ENCODE measurements around the gene MCUB.

MCUB gene

DNA sequence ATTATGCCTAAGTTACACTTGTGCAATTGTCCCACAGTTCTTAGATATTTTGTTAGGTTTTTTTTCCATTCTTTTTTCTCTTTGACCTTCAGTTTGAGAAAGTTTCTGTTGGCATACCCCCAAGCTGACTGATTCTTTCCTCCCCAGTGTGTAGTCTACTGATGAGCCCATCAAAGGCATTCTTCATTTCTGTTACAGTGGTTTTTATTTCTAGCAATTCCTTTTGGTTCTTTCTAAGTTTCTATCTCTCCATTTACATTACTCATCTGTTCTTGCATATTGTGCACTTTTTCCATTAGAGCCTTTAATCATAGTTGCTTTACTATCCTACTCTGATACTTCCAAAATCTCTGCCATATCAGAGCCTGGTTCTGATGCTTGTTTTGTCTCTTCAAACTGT, 111.3 kb downstream of the MCUB start:
- Histone ChIP-seq H3K9me3 (no peaks in the 10 kb centered on the region), H3K27ac (no peak overlapping the region), H3K4me1 (ENCODE audit: control insufficient read depth in 1 of 2, insufficient read depth in 1 of 2, low read depth in 1 of 2, low read length in 1 of 2) (no peaks in the 10 kb centered on the region), H3K4me3 (ENCODE audit: low read depth in 1 of 2, low read length in 1 of 2) (no peak overlapping the region), H3K27me3 (no peaks in the 10 kb centered on the region), H3K36me3 (no peaks in the 10 kb centered on the region)
- TF ChIP-seq, protein P1, sequence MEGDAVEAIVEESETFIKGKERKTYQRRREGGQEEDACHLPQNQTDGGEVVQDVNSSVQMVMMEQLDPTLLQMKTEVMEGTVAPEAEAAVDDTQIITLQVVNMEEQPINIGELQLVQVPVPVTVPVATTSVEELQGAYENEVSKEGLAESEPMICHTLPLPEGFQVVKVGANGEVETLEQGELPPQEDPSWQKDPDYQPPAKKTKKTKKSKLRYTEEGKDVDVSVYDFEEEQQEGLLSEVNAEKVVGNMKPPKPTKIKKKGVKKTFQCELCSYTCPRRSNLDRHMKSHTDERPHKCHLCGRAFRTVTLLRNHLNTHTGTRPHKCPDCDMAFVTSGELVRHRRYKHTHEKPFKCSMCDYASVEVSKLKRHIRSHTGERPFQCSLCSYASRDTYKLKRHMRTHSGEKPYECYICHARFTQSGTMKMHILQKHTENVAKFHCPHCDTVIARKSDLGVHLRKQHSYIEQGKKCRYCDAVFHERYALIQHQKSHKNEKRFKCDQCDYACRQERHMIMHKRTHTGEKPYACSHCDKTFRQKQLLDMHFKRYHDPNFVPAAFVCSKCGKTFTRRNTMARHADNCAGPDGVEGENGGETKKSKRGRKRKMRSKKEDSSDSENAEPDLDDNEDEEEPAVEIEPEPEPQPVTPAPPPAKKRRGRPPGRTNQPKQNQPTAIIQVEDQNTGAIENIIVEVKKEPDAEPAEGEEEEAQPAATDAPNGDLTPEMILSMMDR (IDR thresholded peaks at IDR 0.05): no peak

DNA sequence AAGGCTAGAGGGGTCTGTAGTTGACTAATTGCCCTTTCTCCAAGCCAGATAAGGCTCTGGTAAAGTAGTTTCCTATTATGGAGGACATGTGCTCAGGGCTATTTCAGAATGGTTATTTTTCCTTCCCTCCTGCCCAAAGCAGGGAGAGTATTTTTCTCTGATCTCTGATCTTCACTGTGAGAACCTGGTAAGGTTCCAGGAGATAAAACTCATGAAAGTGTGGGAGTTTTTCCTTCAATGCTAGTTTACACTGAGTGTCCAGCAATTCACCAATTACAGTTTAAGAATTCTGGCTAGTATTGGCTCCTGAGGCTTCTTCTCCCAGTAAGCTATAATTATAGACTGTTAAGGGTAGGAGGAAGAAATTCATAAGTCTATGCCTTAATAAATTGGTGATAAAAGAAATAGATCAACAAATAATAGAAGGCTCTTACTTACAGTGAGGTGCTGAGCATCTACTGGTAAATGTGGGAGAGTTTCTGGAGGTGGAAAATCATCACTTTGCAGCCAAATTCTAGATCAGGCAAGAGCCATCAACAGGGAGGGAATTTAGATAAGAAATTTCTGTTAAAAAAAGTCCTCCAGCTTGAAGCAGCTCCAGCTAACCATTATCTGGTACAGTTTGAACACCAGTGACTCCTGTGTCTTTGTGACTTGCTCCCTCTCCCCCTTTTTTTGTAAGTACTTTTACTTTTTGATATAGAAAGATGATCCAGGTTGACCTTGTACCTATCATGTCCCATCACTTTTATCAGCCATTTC, 112.3 kb downstream of the MCUB start:
- H3K27me3 ChIP-seq: no peaks in the 10 kb centered on the region
- no peak overlapping the region for H3K4me3 ChIP-seq (ENCODE audit: low read depth in 1 of 2, low read length in 1 of 2)
- H3K27ac ChIP-seq: no peak overlapping the region
- H3K36me3 ChIP-seq: no peaks in the 10 kb centered on the region
- no peaks in the 10 kb centered on the region for H3K9me3 ChIP-seq
- TF ChIP-seq, protein P1 (IDR thresholded peaks at IDR 0.05): no peak
- no peaks in the 10 kb centered on the region for H3K4me1 ChIP-seq (ENCODE audit: control insufficient read depth in 1 of 2, insufficient read depth in 1 of 2, low read depth in 1 of 2, low read length in 1 of 2)

DNA sequence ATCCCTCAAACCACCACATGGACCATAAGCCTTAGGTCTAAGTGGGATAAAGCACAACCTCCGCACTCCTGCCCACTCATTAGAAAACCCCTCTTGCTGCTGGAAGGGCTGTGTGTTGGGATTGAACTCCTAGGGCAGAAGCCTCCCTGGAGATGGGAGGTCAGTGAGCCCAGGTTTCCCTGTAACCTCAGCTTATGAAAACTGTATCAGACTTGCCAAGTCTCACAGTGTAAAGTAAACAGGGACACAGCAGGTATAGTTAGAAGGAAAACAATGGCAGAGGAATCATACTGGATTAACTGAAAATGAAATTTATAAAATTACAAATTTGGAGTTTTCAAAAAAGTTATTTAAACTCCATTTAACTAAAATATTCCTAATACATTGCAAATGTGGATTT, 113.3 kb downstream of the MCUB start:
- H3K9me3 ChIP-seq: no peaks in the 10 kb centered on the region
- H3K4me3 ChIP-seq (ENCODE audit: low read depth in 1 of 2, low read length in 1 of 2): no peak overlapping the region
- TF ChIP-seq, protein P1 (IDR thresholded peaks at IDR 0.05): no peak
- H3K27me3 ChIP-seq: no peaks in the 10 kb centered on the region
- H3K4me1 ChIP-seq (ENCODE audit: control insufficient read depth in 1 of 2, insufficient read depth in 1 of 2, low read depth in 1 of 2, low read length in 1 of 2): no peaks in the 10 kb centered on the region
- H3K27ac ChIP-seq: no peak overlapping the region
- no peaks in the 10 kb centered on the region for H3K36me3 ChIP-seq

DNA sequence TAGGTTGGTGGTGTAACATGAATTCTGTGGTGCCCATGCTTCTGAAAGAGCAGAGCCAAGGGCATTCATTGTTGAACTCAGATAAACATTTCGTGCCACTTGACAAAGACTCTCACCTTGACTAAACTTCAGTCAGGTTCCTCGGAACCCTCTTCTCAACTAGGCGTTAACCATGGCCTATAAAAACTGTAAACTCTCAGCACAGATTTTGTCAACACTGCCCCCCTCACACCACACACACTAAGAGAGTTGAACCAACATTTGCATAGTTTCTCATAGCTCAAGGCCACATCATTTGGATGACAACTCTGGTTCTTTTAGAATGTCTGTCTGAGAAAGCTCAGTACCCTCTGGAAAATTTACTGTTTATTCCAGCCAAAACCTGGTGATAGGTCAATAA, 115.1 kb downstream of the MCUB start:
- no peaks in the 10 kb centered on the region for H3K36me3 ChIP-seq
- no peaks in the 10 kb centered on the region for H3K27me3 ChIP-seq
- no peaks in the 10 kb centered on the region for H3K9me3 ChIP-seq
- no peaks in the 10 kb centered on the region for H3K4me1 ChIP-seq (ENCODE audit: control insufficient read depth in 1 of 2, insufficient read depth in 1 of 2, low read depth in 1 of 2, low read length in 1 of 2)
- TF ChIP-seq, protein P1 (IDR thresholded peaks at IDR 0.05): no peak
- H3K4me3 ChIP-seq (ENCODE audit: low read depth in 1 of 2, low read length in 1 of 2): no peak overlapping the region
- no peak overlapping the region for H3K27ac ChIP-seq

DNA sequence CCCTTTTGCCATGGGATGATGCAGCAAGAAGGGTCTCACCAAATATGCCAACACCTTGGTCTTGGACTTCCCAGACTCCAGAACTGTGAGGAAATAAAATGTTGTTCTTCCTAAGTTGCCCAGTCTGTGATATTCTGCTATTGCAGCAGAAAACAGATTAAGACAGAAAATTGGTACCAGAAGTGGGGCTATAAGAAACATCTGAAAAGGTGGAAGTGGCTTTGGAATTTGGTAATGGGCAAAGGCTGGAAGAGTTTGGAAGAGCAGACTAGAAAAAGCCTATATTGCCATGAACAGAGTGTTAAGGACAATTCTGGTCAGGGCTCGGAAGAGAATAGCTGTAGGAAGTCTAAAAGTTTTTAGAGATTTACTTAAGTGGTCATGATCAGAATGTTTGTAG, 115.8 kb downstream of the MCUB start:
- H3K27ac ChIP-seq: no peak overlapping the region

More for the DNA sequence above, 115.8 kb downstream of the MCUB start:
- no peaks in the 10 kb centered on the region for H3K9me3 ChIP-seq
- TF ChIP-seq, protein P1 (IDR thresholded peaks at IDR 0.05): no peak
- no peaks in the 10 kb centered on the region for H3K36me3 ChIP-seq
- no peaks in the 10 kb centered on the region for H3K4me1 ChIP-seq (ENCODE audit: control insufficient read depth in 1 of 2, insufficient read depth in 1 of 2, low read depth in 1 of 2, low read length in 1 of 2)
- no peak overlapping the region for H3K4me3 ChIP-seq (ENCODE audit: low read depth in 1 of 2, low read length in 1 of 2)
- no peaks in the 10 kb centered on the region for H3K27me3 ChIP-seq
